Stimulated activated CD4-positive, alpha-beta T cell treated with anti-CD3 and anti-CD28 coated beads, Interleukin-15, amount 100 ng/mL, for 1 hour (primary cell): ENCODE results near the gene SNRPB.
A peak's percentile ranks its signal among the peaks of the same experiment; 100 is the strongest.
"Not testable (repeated sequence)": the region's sequence is repeated elsewhere in the genome, so short reads cannot be mapped to it uniquely, and the experiment has no call there.

Experiments used
- DNase-seq, 2 donors: peaks; one replicate each; pipeline ENCODE4 v3.0.0-alpha.2; 2020; ENCODE audit warnings: low read depth in 1 of 2, low spot score in 1 of 2

The SNRPB gene

DNA sequence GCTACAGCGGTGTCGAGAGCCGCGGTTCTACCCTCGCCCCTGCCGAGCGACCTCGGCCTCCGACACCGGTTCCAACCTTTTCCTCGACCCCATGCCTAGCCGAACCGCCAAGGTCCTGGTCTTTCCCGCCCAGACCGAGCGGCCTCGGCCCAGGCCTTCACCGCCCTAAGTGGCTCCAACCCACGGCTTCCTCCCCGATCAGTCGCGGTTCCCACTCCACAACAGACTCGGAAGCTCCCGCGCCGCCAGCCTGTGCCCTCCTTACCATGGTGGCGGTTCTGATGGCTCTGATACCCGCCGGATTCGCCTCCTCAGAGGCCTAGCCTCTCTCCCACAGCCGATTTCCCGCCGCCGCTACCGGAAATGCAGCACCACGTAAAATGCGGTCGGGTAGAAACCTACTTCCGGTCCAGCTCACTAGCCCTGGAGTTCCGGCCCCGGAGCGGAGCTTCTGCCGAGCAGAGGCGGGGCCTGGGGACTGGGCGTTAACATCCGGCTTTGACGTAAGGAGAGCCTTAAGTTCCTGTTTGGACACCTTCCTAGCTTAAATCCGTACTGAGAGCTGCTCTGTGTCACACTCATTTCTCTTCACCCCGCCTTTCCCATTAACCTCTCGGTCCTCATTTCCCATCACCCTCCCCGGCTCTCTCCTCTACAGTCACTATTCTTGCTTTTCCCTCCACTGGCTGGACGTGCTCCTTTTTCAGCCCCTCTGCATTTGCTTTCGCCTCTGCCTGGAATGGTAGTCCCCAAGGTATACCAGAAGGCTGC is at the start of gene SNRPB:
TSS of gene SNRPB (minus strand) at position 367 of the 771 bp plus-strand sequence. CDS start at position 268, 99 bp downstream.
- DNase-seq: peak; percentile 89 to 90

DNA sequence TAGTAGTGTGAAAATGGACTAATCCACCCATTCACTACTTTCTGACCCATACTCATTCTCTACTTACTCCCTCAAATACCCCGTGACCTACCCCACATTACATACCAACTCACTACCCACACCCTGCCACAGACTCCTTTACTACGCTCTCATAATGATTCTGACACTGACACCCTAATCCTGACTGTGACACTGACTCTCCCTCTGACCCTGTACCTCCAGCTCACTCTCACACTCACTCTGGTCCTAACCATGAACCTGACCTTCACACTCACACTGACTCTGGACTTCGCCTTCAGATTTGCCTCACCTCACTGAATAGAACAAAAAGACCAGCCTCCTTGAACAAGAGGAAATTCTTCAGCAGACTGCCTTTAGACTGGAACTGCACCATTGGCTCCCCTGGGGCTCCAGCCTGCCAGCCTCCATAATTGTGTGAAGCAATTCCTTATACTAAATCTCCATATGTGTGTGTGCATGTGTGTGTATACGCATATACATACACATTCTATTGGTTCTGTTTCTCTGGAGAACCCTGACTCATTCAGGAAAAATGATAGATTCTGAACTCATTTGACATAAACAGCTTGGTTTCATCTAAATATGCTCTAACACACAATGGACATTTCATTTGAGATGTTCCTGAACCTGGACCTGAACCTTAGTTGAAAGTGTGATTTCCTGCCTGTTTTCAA is 48.7 kb upstream of the SNRPB start:
- no peak for DNase-seq

DNA sequence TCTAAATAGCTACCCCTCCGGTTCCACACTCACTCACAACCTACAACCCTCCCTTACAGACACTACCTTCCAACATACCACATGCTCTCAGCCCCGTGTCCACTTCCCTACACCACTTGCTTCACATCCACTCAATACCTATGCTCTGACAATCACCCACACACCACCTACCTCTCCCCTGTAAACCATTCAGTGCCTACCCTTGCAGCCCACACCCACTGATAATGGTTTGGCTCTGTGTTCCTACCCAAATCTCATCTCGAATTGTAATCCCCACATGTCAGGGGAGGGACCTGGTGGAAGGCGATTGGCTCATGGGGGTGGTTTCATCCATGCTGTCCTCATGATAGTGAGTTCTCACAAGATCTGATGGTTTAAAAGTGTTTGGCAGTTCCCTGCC is 48.0 kb upstream of the SNRPB start:
- DNase-seq: no peak

GRCh38 chr20:2518096-2518495 is 47.5 kb upstream of the SNRPB start:
- DNase-seq: no peak

DNA sequence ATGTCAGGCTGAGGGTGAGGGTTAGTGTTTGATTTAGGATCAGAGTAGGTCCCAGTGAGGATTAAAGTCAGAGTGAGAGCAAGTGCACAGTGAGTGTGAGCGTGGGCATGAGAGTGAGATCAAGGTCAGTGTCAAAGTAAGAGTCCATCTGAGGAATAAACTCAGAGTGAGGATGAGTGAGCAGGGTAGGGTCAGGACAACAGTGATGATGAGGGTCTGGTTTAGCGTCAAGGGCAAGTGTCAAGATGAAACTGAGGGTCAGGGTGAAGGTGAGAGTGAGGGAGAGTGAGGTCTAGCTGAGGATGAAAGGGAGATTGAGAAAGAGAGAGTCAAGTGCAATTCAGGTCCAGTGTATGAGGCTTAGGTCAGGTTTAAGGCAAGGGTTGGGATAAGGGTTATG is 45.8 kb upstream of the SNRPB start:
- no peak for DNase-seq

GRCh38 chr20:2515203-2515602 is 44.6 kb upstream of the SNRPB start:
- DNase-seq: no peak

DNA sequence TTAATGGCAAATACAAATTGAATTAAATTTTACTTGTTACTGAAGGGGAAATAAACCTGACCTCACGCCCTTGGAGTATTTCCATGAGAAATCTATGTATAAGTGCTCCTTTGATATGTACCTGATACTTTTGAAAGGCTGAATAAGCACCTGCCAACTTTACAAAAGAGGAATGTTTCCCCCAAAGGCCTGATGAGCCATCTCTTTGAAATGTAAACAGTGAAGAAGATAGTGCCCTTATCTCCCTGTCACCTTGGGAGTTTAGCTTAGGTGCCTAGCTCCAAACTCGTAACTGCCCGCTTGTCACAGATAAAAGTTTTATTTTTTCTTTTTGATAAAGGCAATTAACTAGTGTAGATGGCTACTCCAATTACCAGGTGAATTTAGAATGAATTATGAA is 39.2 kb upstream of the SNRPB start:
- no peak for DNase-seq

DNA sequence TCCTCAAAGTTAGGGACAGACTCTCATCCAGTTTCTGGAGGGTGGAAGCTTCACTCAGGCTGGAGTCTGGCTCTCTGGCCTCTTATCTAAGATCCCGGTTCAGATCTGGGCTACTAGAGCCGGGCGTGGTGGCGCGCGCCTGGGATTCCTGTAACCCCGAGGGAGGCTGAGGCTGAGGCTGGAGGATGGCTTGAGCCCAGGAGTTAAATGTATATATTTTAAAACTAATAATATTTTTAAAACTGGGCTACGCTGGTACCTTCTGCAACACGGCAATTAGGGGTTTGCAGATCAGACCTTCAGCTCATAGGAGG is 38.8 kb upstream of the SNRPB start:
- DNase-seq: no peak

DNA sequence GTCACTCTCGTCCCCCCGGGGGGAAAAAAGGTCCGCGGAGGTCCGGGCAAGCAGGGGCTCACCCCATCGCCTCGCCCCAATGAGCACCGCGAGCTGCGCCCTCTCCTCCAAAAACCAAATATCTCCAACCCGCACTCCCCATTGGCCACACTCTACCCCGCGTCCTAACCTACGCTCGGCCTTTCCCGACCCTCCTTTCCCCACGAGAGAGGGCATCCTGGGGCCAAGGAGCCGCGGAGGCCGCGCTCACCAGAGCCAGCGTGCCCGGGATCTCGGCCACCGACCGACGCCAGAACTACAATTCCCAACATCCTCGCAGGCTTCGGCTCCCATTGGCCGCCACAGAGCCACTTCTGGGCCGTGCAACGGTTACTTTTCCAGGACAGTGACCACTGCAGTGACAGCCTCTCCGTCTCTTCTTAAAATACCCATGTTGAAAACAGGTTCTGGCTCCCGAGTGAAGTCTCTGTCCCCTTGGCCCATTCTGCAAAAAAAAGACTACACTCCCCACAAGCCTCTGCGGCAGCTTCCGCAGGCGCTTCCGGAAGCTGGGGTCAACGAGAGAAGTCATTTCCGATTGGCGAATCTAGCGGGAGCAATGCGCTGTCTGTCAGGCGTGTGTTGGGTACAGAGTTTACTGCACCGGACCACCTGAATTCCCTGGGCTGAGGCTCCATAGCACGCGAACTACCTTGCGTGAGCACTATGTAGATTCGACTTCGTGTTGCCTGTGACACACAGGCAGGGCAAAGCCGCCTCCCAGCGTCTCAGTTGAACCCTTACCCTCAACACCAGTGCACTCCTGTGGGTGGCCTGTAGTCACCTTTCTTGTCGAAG is 38.3 kb upstream of the SNRPB start, which contains the start of gene ZNF343:
TSS of gene ZNF343 (minus strand) at position 285 of the 837 bp plus-strand sequence. CDS start 15,020 bp downstream, outside the sequence.
- DNase-seq: peak; percentile 51 to 54

DNA sequence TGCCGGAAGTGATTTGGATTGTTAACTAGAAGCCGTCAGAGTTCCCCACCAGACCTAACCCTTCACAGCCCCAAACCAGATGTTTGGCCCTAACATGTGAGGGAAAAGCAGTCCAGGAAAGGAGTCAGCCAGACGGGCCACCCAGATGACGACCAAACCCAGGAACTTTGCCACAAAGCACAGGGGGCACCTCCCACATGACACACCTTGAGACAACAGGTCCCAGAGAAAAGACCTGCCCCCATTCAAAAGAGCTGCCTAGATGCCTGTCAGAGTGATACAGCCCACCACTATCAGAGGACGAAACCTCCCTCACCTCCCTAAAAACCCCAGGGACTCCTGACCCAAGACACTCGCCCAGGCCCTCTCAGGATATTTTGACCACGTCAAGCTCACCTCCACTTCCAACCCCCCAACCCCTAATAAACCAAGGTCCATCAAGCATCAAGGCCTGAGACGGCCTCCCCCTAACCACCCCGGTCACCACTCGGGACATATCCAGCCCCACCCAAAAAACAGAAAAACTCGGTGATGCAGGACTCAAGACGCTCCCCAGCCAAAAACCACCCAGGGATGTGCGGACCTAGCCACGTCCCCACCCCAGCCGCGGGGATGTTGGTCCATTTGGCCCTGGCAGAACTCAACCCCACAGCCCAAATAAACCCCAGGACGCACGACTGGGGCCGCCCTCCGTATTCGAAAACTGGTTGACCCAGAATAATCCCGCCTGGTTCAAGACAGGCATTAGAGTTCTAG is 37.5 kb upstream of the SNRPB start:
- DNase-seq: no peak

DNA sequence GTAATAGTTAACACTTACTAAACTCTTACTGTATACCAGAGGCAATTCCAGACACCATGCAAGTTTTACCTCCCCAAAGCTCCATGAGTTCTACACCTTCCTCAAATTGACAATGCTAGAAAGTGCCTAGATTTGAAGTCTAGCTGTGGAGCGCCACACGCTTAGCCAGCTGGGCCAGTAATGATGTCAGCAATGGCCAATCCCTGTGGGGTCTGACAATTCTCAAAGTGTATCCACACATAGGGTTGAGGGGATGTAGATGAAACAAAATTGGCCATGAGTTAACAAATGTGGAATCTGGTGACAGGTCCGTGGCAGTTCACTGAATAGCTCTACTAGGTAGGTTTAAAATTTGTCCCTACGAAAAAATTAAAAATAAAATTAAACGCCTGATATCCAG is 36.9 kb upstream of the SNRPB start:
- DNase-seq: no peak

GRCh38 chr20:2506426-2506825 is 35.8 kb upstream of the SNRPB start:
- DNase-seq: not testable (repeated sequence)

- DNase-seq: not testable (repeated sequence)
Observed at GRCh38 chr20:2504803-2505202, 34.2 kb upstream of the SNRPB start.

GRCh38 chr20:2502808-2503384 is 32.3 kb upstream of the SNRPB start:
- DNase-seq: not testable (repeated sequence)

DNA sequence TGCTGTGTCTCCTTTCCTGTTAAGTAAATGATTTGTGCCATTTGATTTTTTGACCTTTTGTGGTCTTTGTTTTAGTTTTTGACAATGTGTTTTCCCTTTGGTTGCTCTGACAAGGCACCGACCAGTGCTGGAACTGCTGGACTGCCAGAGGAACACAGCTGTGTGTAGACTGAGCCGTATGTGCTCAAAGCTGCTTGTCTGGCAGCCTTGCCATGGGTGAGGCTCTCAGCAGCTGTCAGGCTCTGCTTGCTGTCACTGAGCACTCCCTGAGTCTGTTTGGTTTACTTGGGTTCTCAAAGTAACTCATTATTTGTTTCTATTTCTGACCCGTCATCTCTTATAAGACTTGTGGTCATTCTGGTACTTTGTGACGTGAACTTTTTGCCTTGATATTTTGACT is 15.1 kb upstream of the SNRPB start:
- DNase-seq: no peak

- DNase-seq: no peak
Observed at GRCh38 chr20:2485080-2485479, 14.5 kb upstream of the SNRPB start.

GRCh38 chr20:2483504-2483903 is 12.9 kb upstream of the SNRPB start:
- no peak for DNase-seq

- DNase-seq: no peak
Observed at GRCh38 chr20:2480381-2480780, 9.8 kb upstream of the SNRPB start.

DNA sequence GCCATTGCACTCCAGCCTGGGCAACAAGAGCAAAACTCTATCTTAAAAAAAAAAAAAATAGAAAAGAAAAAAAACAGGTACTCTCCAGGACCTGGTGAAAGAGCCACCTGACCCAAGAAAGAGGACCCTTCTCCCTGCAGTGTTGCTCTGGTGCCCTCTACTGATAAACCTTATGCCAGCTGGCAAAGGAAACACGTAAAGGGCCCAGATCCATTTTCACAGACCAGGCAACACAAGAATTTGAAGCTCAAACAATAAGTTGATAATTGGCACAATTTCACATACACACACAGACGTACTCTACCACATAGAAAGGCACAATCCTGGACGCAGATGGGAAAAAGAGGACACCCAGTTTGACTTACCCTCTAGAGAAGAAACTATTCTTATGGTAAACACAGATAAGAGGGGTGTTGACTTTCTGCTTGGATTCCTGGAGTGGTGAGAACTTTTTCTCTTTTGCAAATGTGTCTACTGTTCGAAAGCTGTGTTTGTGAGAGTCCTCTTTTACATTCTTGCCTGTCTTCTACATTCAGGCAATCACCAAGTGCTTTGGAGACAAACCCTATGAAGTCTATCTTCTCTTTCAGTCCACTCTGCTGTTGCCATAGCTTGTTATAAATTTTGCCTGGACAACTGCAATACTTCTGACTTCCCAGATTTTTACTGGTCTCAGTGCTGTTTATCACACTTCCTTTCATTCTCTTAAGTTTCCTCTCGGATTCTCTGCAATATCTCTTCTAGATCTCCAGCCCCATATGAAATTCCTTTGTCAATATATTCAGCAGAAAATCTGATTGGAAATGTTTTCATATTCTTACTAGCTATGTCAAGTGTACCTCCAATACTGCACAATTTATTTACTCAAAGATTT is 6.4 kb upstream of the SNRPB start:
- no peak for DNase-seq
